DND-41 (cell line): ENCODE data around the gene NKD1.

ENCODE experiments used
- ATAC-seq: fragments of 200-7000 bp; cut with Tn5 transposase; 3 replicates; pipeline ENCODE4 v1.9.1; 2021; ENCODE audit warnings: low read depth; ENCODE audit not compliant: insufficient read depth
- DNase-seq: peaks from one replicate; pipeline ENCODE4 v3.0.0-alpha.2; 2020
- H2AFZ ChIP-seq: 2 replicates; pipeline ENCODE4 v1.6.0; 2012; ENCODE audit warnings: low read depth, low read length
- H3K27ac ChIP-seq: 2 replicates; pipeline ENCODE4 v1.5.1; 2012; ENCODE audit warnings: low read length, inconsistent platforms
- H3K27me3 ChIP-seq: fragments of 200-600 bp; sonication (generic); 2 replicates; pipeline ENCODE4 v1.6.0; 2012; ENCODE audit warnings: low read length, mild to moderate bottlenecking, inconsistent platforms; ENCODE audit not compliant: insufficient read depth, poor library complexity
- H3K36me3 ChIP-seq: 2 replicates; pipeline ENCODE4 v1.5.1; 2012; ENCODE audit warnings: low read length, inconsistent platforms; ENCODE audit not compliant: insufficient read depth
- H3K4me1 ChIP-seq: 2 replicates; pipeline ENCODE4 v1.5.1; 2012; ENCODE audit warnings: mild to moderate bottlenecking, low read length; ENCODE audit not compliant: insufficient read depth
- H3K4me2 ChIP-seq: 2 replicates; pipeline ENCODE4 v1.6.0; 2012; ENCODE audit warnings: mild to moderate bottlenecking, moderate library complexity, low read length, inconsistent platforms; ENCODE audit not compliant: insufficient read depth
- H3K4me3 ChIP-seq, 2 experiments: fragments of 200-600 bp in 1 of 2; shearing (Covaris generic) in 1 of 2; 2 replicates each; pipeline ENCODE4 v1.5.1; 2012 to 2016; ENCODE audit warnings: inconsistent platforms in 2 of 2, low read length in 2 of 2, mild to moderate bottlenecking in 2 of 2, low read depth in 1 of 2, moderate library complexity in 1 of 2
- H3K79me2 ChIP-seq: 2 replicates; pipeline ENCODE4 v1.6.0; 2012; ENCODE audit warnings: low read length, inconsistent platforms; ENCODE audit not compliant: insufficient read depth
- H3K9ac ChIP-seq: 2 replicates; pipeline ENCODE4 v1.6.0; 2012; ENCODE audit warnings: low read depth, mild to moderate bottlenecking, inconsistent platforms, low read length, moderate library complexity
- H3K9me3 ChIP-seq: 2 replicates; pipeline ENCODE4 v1.5.1; 2012; ENCODE audit warnings: low read length, moderate library complexity, mild to moderate bottlenecking, inconsistent platforms; ENCODE audit not compliant: insufficient read depth, severe bottlenecking
- H4K20me1 ChIP-seq: 2 replicates; pipeline ENCODE4 v1.6.0; 2012; ENCODE audit warnings: low read length; ENCODE audit not compliant: insufficient read depth
- CTCF ChIP-seq: IDR thresholded peaks from 2 replicates; pipeline ENCODE4 v1.5.1; 2012; ENCODE audit warnings: borderline replicate concordance, low read length, moderate library complexity, mild to moderate bottlenecking; ENCODE audit not compliant: poor library complexity, severe bottlenecking; ENCODE audit errors: extremely low read depth
- EZH2 ChIP-seq: IDR thresholded peaks from 3 replicates; pipeline ENCODE4 v1.6.1; 2012; ENCODE audit warnings: borderline replicate concordance, low read depth, mild to moderate bottlenecking, moderate library complexity, low read length, inconsistent platforms; ENCODE audit not compliant: severe bottlenecking

The NKD1 gene

GRCh38 chr16:50688867-50689266, 140.7 kb downstream of the NKD1 start:
- DNase-seq = no peak
- H3K4me3 ChIP-seq = no peak overlapping the region
- H3K9me3 ChIP-seq = no peaks in the 10 kb centered on the region
- H3K27ac ChIP-seq = no peak overlapping the region
- H3K4me1 ChIP-seq = peaks cover 21% of the 10 kb centered on the region
- no peak for ATAC-seq
- no peak overlapping the region for H3K9ac ChIP-seq
- H2AFZ ChIP-seq = no peak overlapping the region
- no peaks in the 10 kb centered on the region for H3K36me3 ChIP-seq
- no peak overlapping the region for H3K4me2 ChIP-seq
- no peaks in the 10 kb centered on the region for H3K79me2 ChIP-seq
- TF ChIP-seq CTCF (no peak), EZH2 (no peak)
- no peaks in the 10 kb centered on the region for H4K20me1 ChIP-seq
- H3K27me3 ChIP-seq = no peaks in the 10 kb centered on the region

- Histone ChIP-seq H4K20me1 (no peaks in the 10 kb centered on the region), H3K9ac (no peak overlapping the region), H3K4me3 (no peak overlapping the region), H3K27ac (no peak overlapping the region), H3K4me1 (peaks cover 8% of the 10 kb centered on the region), H3K4me2 (no peak overlapping the region), H2AFZ (no peak overlapping the region), H3K79me2 (no peaks in the 10 kb centered on the region), H3K27me3 (no peaks in the 10 kb centered on the region), H3K36me3 (no peaks in the 10 kb centered on the region), H3K9me3 (no peaks in the 10 kb centered on the region)
- ATAC-seq = no peak
- no peak for DNase-seq
- TF ChIP-seq CTCF (no peak), EZH2 (no peak)
Measured at GRCh38 chr16:50690177-50690576, 142.0 kb downstream of the NKD1 start.

- DNase-seq (no peak), ATAC-seq (no peak)
- H3K27ac ChIP-seq = no peak overlapping the region
- H3K4me2 ChIP-seq = no peak overlapping the region
- no peak overlapping the region for H2AFZ ChIP-seq
- no peak overlapping the region for H3K4me3 ChIP-seq
- no peak overlapping the region for H3K9ac ChIP-seq
- no peaks in the 10 kb centered on the region for H4K20me1 ChIP-seq
- no peaks in the 10 kb centered on the region for H3K9me3 ChIP-seq
- H3K79me2 ChIP-seq = no peaks in the 10 kb centered on the region
- TF ChIP-seq EZH2 = no peak
- H3K4me1 ChIP-seq = no peaks in the 10 kb centered on the region
- no peaks in the 10 kb centered on the region for H3K36me3 ChIP-seq
- H3K27me3 ChIP-seq = no peaks in the 10 kb centered on the region
Measured at GRCh38 chr16:50692644-50692998, 144.4 kb downstream of the NKD1 start.

- Histone ChIP-seq H3K36me3 (no peaks in the 10 kb centered on the region), H3K27me3 (no peaks in the 10 kb centered on the region), H3K4me3 (no peak within 1 kb of the TSS), H3K9ac (no peak within 1 kb of the TSS), H2AFZ (no peak within 1 kb of the TSS), H3K79me2 (no peaks in the 10 kb centered on the region), H3K27ac (no peak within 1 kb of the TSS), H4K20me1 (no peaks in the 10 kb centered on the region), H3K4me1 (no peaks in the 10 kb centered on the region), H3K9me3 (no peaks in the 10 kb centered on the region), H3K4me2 (no peak within 1 kb of the TSS)
- TF ChIP-seq EZH2 (no peak), CTCF (no peak)
- DNase-seq (no peak), ATAC-seq (no peak)
Measured at GRCh38 chr16:50692999-50693781, 145.0 kb downstream of the NKD1 start, which contains the start of gene NOD2. NOD2 (plus strand) TSS chr16:50693606; CDS start chr16:50699496, 5,890 bp downstream.
